HCT116 (cell line): Measurements from ENCODE around the gene ADD3. TPM values are rescaled to one million over a fixed set of nuclear protein-coding genes. Genes with fewer than 3 reads are reported as not detected.

Source experiments
- ATAC-seq: fragments of 200-7000 bp; cut with Tn5 transposase; 2 replicates; pipeline ENCODE4 v1.9.1; 2020; ENCODE audit warnings: mild to moderate bottlenecking, moderate library complexity
- BruUV-seq: library from RNA; stranded (reverse); fragments of 400-500 nt; replicated peaks from 2 replicates; lab custom pipeline; 2021; lab: Mats Ljungman, UMichigan
- CTCF ChIA-PET: fragments of 300-600 bp; sonication (Branson Sonifier 250); formaldehyde crosslinking; loops from one replicate; lab custom pipeline; 2021; ENCODE audit warnings: antibody characterized with exemption; lab: Charles Lee
- POLR2A ChIA-PET: fragments of 300-600, 350-600 bp; sonication (Branson Sonifier 250); formaldehyde crosslinking; loops from one replicate; lab custom pipeline; 2021; ENCODE audit warnings: antibody characterized with exemption; lab: Charles Lee
- RAD21 ChIA-PET, 2 experiments: fragments of 300-600 bp; sonication (Branson Sonifier 250); formaldehyde crosslinking; loops; one replicate each; lab custom pipeline; 2023; ENCODE audit warnings: low total read pairs in 2 of 2; ENCODE audit not compliant: uncharacterized antibody in 2 of 2, unreplicated experiment in 2 of 2, low non-redundant PET in 1 of 2; lab: Charles Lee
- DNase-seq: peaks from one replicate; pipeline ENCODE4 v3.0.0-alpha.2; 2010; ENCODE audit warnings: low read depth, low spot score
- H2AFZ ChIP-seq: fragments of 200-600 bp; shearing (Covaris generic), sonication (generic); 2 replicates; pipeline ENCODE4 v1.6.1; 2017; ENCODE audit warnings: low read depth, mixed run types, mixed read lengths, antibody characterized with exemption, low read length; ENCODE audit not compliant: poor library complexity, severe bottlenecking
- H3K27ac ChIP-seq: 2 replicates; pipeline ENCODE4 v1.5.1; 2012; ENCODE audit warnings: low read depth, low read length
- H3K27me3 ChIP-seq: fragments of 200-600 bp; sonication (generic); 2 replicates; pipeline ENCODE4 v1.6.1; 2016; ENCODE audit warnings: mixed run types, low read length, mixed read lengths; ENCODE audit not compliant: insufficient read depth
- H3K36me3 ChIP-seq, 2 experiments: fragments of 200-500 bp in 1 of 2; fragments of 200-600 bp in 1 of 2; sonication (Bioruptor generic) in 1 of 2; sonication (generic) in 1 of 2; 2 replicates each; pipeline versions ENCODE4 v1.5.1 to v1.6.1; 2014 to 2016; ENCODE audit warnings: low read length in 2 of 2, inconsistent platforms in 1 of 2, mixed read lengths in 1 of 2, mixed run types in 1 of 2; ENCODE audit not compliant: insufficient read depth in 2 of 2, control insufficient read depth in 1 of 2
- H3K4me1 ChIP-seq, 2 experiments: fragments of 200-600 bp in 1 of 2; sonication (generic) in 1 of 2; 2 replicates each; pipeline versions ENCODE4 v1.5.1 to v1.6.1; 2012 to 2017; ENCODE audit warnings: low read length in 2 of 2, inconsistent platforms in 1 of 2, mild to moderate bottlenecking in 1 of 2, mixed read lengths in 1 of 2, mixed run types in 1 of 2, moderate library complexity in 1 of 2; ENCODE audit not compliant: insufficient read depth in 2 of 2, control insufficient read depth in 1 of 2
- H3K4me2 ChIP-seq: fragments of 200-600 bp; sonication (generic); 2 replicates; pipeline ENCODE4 v1.6.1; 2017; ENCODE audit warnings: mixed run types, low read length, mixed read lengths
- H3K4me3 ChIP-seq, 2 experiments: fragments of 200-600 bp in 1 of 2; sonication (generic) in 1 of 2; replicated peaks in 1 of 2; 2 replicates each; pipeline ENCODE4 v1.5.1; 2011 to 2016; ENCODE audit warnings: low read length in 2 of 2, control low read depth in 1 of 2, low read depth in 1 of 2, mild to moderate bottlenecking in 1 of 2, mixed read lengths in 1 of 2, mixed run types in 1 of 2
- H3K79me2 ChIP-seq: fragments of 200-600 bp; sonication (generic); 2 replicates; pipeline ENCODE4 v1.6.1; 2017; ENCODE audit warnings: mild to moderate bottlenecking, mixed run types, low read length, moderate library complexity, mixed read lengths; ENCODE audit not compliant: insufficient read depth
- H3K9ac ChIP-seq: fragments of 200-600 bp; sonication (generic); 2 replicates; pipeline ENCODE4 v1.6.1; 2016; ENCODE audit warnings: low read length, mixed read lengths
- H3K9me2 ChIP-seq: fragments of 200-600 bp; sonication (generic), shearing (Covaris generic); 2 replicates; pipeline ENCODE4 v1.6.1; 2017; ENCODE audit warnings: mixed run types, mild to moderate bottlenecking, moderate library complexity; ENCODE audit not compliant: insufficient read depth
- H3K9me3 ChIP-seq, 2 experiments: fragments of 200-500 bp in 1 of 2; fragments of 200-600 bp in 1 of 2; sonication (Bioruptor generic) in 1 of 2; sonication (generic) in 1 of 2; 2 replicates each; pipeline ENCODE4 v1.6.1; 2014 to 2017; ENCODE audit warnings: low read length in 2 of 2, mixed read lengths in 2 of 2, inconsistent platforms in 1 of 2, low read depth in 1 of 2, mild to moderate bottlenecking in 1 of 2, mixed run types in 1 of 2, moderate library complexity in 1 of 2; ENCODE audit not compliant: control insufficient read depth in 1 of 2, insufficient read depth in 1 of 2
- H4K20me1 ChIP-seq: fragments of 200-600 bp; sonication (generic), shearing (Covaris generic); 2 replicates; pipeline ENCODE4 v1.6.1; 2017; ENCODE audit warnings: mixed run types, mild to moderate bottlenecking, moderate library complexity; ENCODE audit not compliant: insufficient read depth
- CEBPB ChIP-seq: IDR thresholded peaks from 2 replicates; pipeline ENCODE4 v1.6.1; 2012; ENCODE audit warnings: low read depth
- CTCF ChIP-seq, 3 experiments: fragments of 200-600 bp in 1 of 3; sonication (generic) in 1 of 3; IDR thresholded peaks in 2 of 3; conservative IDR thresholded peaks in 1 of 3; 2 replicates each; pipeline ENCODE4 v1.5.1; 2012 to 2017; ENCODE audit warnings: low read depth in 2 of 3, low read length in 2 of 3, antibody characterized with exemption in 1 of 3, borderline replicate concordance in 1 of 3, control low read depth in 1 of 3, mild to moderate bottlenecking in 1 of 3, mixed read lengths in 1 of 3, mixed run types in 1 of 3, moderate library complexity in 1 of 3; ENCODE audit not compliant: insufficient read depth in 1 of 3
- EGR1 ChIP-seq: IDR thresholded peaks from 2 replicates; pipeline ENCODE4 v1.6.1; 2012; ENCODE audit warnings: low read depth
- ELF1 ChIP-seq: IDR thresholded peaks from 2 replicates; pipeline ENCODE4 v1.6.1; 2012; ENCODE audit warnings: low read depth, borderline replicate concordance
- FOSL1 ChIP-seq: IDR thresholded peaks from 2 replicates; pipeline ENCODE4 v1.6.1; 2012; ENCODE audit warnings: low read depth
- POLR2A ChIP-seq: IDR thresholded peaks from 2 replicates; pipeline ENCODE4 v1.7.0; 2011; ENCODE audit warnings: borderline replicate concordance; ENCODE audit not compliant: insufficient read depth, insufficient read length; ENCODE audit errors: extremely low read depth
- POLR2AphosphoS5 ChIP-seq: IDR thresholded peaks from 2 replicates; pipeline ENCODE4 v1.6.1; 2011; ENCODE audit warnings: mild to moderate bottlenecking, low read depth, low read length, moderate library complexity
- RAD21 ChIP-seq: IDR thresholded peaks from 2 replicates; pipeline ENCODE4 v1.6.1; 2012; ENCODE audit warnings: low read depth, mild to moderate bottlenecking
- REST ChIP-seq: IDR thresholded peaks from 2 replicates; pipeline ENCODE4 v1.6.1; 2012; ENCODE audit warnings: low read depth
- SIN3A ChIP-seq: IDR thresholded peaks from 2 replicates; pipeline ENCODE4 v1.6.1; 2012; ENCODE audit warnings: low read depth
- SP1 ChIP-seq: IDR thresholded peaks from 2 replicates; pipeline ENCODE4 v1.6.1; 2012; ENCODE audit warnings: low read depth
- SRF ChIP-seq: IDR thresholded peaks from 2 replicates; pipeline ENCODE4 v1.6.1; 2012; ENCODE audit warnings: low read depth
- TCF7L2 ChIP-seq: IDR thresholded peaks from 2 replicates; pipeline ENCODE4 v1.7.0; 2011; ENCODE audit warnings: borderline replicate concordance, inconsistent platforms; ENCODE audit not compliant: insufficient read depth, insufficient read length; ENCODE audit errors: extremely low read depth
- ZNF274 ChIP-seq: fragments of 200-500 bp; sonication (Bioruptor generic); IDR thresholded peaks from 2 replicates; pipeline ENCODE4 v1.6.1; 2014; ENCODE audit warnings: mild to moderate bottlenecking, low read depth, low read length, inconsistent platforms
- intact Hi-C: fragments of 100-400 bp; cut with micrococcal nuclease; formaldehyde crosslinking; loops from 2 replicates; pipeline ENCODE4 v1.10.0; 2022
- total RNA-seq: library from RNA; stranded (reverse); gene quantifications from one replicate; pipeline ENCODE4 v1.2.1, GENCODE V29; 2021; ENCODE audit not compliant: unreplicated experiment
- TF ChIP-seq, protein P1 (sequence below): IDR thresholded peaks from 2 replicates; pipeline ENCODE4 v1.6.1; 2012
- TF ChIP-seq, protein P2 (sequence below): IDR thresholded peaks from 2 replicates; pipeline ENCODE4 v1.6.1; 2011; ENCODE audit warnings: mild to moderate bottlenecking, low read length, moderate library complexity; ENCODE audit not compliant: insufficient replicate concordance; ENCODE audit errors: extremely low read depth

Gene ADD3
- total RNA-seq, 1 experiment from 2014 or later, result 41.1 TPM

- Histone ChIP-seq H3K4me2 (no peak overlapping the region), H3K9me3 (no peaks in the 10 kb centered on the region), H3K36me3 (no peaks in the 10 kb centered on the region), H3K9ac (no peak overlapping the region), H4K20me1 (no peaks in the 10 kb centered on the region), H3K27me3 (no peaks in the 10 kb centered on the region), H3K4me3 (no peak overlapping the region), H3K27ac (no peak overlapping the region), H2AFZ (no peak overlapping the region), H3K4me1 (peaks cover 10 to 12% of the 10 kb centered on the region in 2 experiments; a peak in 3 of 4 replicates), H3K79me2 (no peaks in the 10 kb centered on the region), H3K9me2 (no peaks in the 10 kb centered on the region)
- ChIA-PET CTCF (interaction anchor here (1.4 kb wide), 1 partner anchor 14 kb away, joined by 4 read pairs; no protein-coding TSS in a partner anchor), RAD21 (no interaction called here), POLR2A (no interaction called here)
- no peak for ATAC-seq
- no peak for TF ChIP-seq TCF7L2
- no peak for TF ChIP-seq CTCF (IDR thresholded peaks at IDR 0.05 in 2 of 3, conservative IDR thresholded peaks at IDR 0.05 in 1 of 3; ENCODE audit: borderline replicate concordance in 1 of 3, insufficient read depth in 1 of 3, low read depth in 2 of 3, low read length in 2 of 3)
- TF ChIP-seq SP1, result no peak
- TF ChIP-seq POLR2AphosphoS5, result no peak
- TF ChIP-seq, protein P1, sequence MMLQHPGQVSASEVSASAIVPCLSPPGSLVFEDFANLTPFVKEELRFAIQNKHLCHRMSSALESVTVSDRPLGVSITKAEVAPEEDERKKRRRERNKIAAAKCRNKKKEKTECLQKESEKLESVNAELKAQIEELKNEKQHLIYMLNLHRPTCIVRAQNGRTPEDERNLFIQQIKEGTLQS, result no peak
- no peak for TF ChIP-seq REST
- TF ChIP-seq, protein P2, sequence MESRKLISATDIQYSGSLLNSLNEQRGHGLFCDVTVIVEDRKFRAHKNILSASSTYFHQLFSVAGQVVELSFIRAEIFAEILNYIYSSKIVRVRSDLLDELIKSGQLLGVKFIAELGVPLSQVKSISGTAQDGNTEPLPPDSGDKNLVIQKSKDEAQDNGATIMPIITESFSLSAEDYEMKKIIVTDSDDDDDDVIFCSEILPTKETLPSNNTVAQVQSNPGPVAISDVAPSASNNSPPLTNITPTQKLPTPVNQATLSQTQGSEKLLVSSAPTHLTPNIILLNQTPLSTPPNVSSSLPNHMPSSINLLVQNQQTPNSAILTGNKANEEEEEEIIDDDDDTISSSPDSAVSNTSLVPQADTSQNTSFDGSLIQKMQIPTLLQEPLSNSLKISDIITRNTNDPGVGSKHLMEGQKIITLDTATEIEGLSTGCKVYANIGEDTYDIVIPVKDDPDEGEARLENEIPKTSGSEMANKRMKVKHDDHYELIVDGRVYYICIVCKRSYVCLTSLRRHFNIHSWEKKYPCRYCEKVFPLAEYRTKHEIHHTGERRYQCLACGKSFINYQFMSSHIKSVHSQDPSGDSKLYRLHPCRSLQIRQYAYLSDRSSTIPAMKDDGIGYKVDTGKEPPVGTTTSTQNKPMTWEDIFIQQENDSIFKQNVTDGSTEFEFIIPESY, result no peak
- TF ChIP-seq CEBPB, result no peak
- TF ChIP-seq EGR1, result no peak
- TF ChIP-seq SRF, result no peak
- TF ChIP-seq RAD21, result no peak
- no peak for TF ChIP-seq ZNF274
- TF ChIP-seq FOSL1, result no peak
- TF ChIP-seq ELF1, result no peak
- TF ChIP-seq POLR2A, result no peak
- TF ChIP-seq SIN3A, result no peak
- no peak for DNase-seq
- intact Hi-C loops, result no loop called here
- no TSS peak for BruUV-seq
Observed at GRCh38 chr10:109964318-109964717, 43.5 kb upstream of the ADD3 start.
